Activated gamma-delta T cell (primary cell): ENCODE data around the gene KCNIP4.

Experiments
- DNase-seq: peaks from one replicate; lab custom pipeline; 2025; lab: John Stamatoyannopoulos, UW

Gene KCNIP4

GRCh38 chr4:21763855-21764254 lies 184.7 kb downstream of the KCNIP4 start:
- no peak for DNase-seq

- no peak for DNase-seq
Observed at GRCh38 chr4:21757248-21757647, 191.3 kb downstream of the KCNIP4 start.

- no peak for DNase-seq
Observed at GRCh38 chr4:21753084-21753760, 195.3 kb downstream of the KCNIP4 start.

- DNase-seq, result no peak
Observed at GRCh38 chr4:21752616-21753015, 196.0 kb downstream of the KCNIP4 start.

- DNase-seq, result no peak
Observed at GRCh38 chr4:21749924-21750323, 198.6 kb downstream of the KCNIP4 start.

- no peak for DNase-seq
Observed at GRCh38 chr4:21749412-21749811, 199.2 kb downstream of the KCNIP4 start.

GRCh38 chr4:21744046-21744445 lies 204.5 kb downstream of the KCNIP4 start:
- DNase-seq, result no peak

- DNase-seq, result no peak
Observed at GRCh38 chr4:21742326-21742725, 206.2 kb downstream of the KCNIP4 start.

- no peak for DNase-seq
Observed at GRCh38 chr4:21738821-21739220, 209.8 kb downstream of the KCNIP4 start.

GRCh38 chr4:21735866-21736265 lies 212.7 kb downstream of the KCNIP4 start:
- DNase-seq, result no peak

GRCh38 chr4:21733894-21734630 lies 214.5 kb downstream of the KCNIP4 start:
- no peak for DNase-seq

- no peak for DNase-seq
Observed at GRCh38 chr4:21728304-21728703, 220.3 kb downstream of the KCNIP4 start.

GRCh38 chr4:21726255-21726815 lies 222.2 kb downstream of the KCNIP4 start:
- DNase-seq, result no peak

GRCh38 chr4:21722157-21722839 lies 226.3 kb downstream of the KCNIP4 start:
- DNase-seq, result no peak

- no peak for DNase-seq
Observed at GRCh38 chr4:21716531-21716930, 232.0 kb downstream of the KCNIP4 start.

GRCh38 chr4:21710179-21710835 lies 238.3 kb downstream of the KCNIP4 start:
- DNase-seq, result no peak

GRCh38 chr4:21709761-21710160 lies 238.8 kb downstream of the KCNIP4 start:
- DNase-seq, result no peak

GRCh38 chr4:21709031-21709430 lies 239.5 kb downstream of the KCNIP4 start:
- DNase-seq, result no peak

- no peak for DNase-seq
Observed at GRCh38 chr4:21699446-21699845, 249.1 kb downstream of the KCNIP4 start.

- no peak for DNase-seq
Observed at GRCh38 chr4:21697583-21697982, 251.0 kb downstream of the KCNIP4 start.

- DNase-seq, result no peak
Observed at GRCh38 chr4:21695141-21695540, 253.4 kb downstream of the KCNIP4 start.

- DNase-seq, result no peak
Observed at GRCh38 chr4:21692241-21692640, 256.3 kb downstream of the KCNIP4 start.
